Ovary (tissue), 3 donors: ENCODE measurements around the gene POLR3B.

ENCODE experiments used
- EP300 ChIP-seq: sonication (generic); formaldehyde crosslinking; IDR thresholded peaks from one replicate; pipeline ENCODE4 v1.6.1; 2017; ENCODE audit warnings: antibody characterized with exemption
- POLR2A ChIP-seq: fragments of 450-650 bp; IDR thresholded peaks from one replicate; pipeline ENCODE4 v1.6.1; 2017; ENCODE audit warnings: antibody characterized with exemption, mild to moderate bottlenecking, moderate library complexity
- TF ChIP-seq, protein P1 (sequence below), 3 donors: fragments of 450-650 bp in 2 of 3; fragments of 200-600 bp in 1 of 3; IDR thresholded peaks; one replicate each; pipeline versions ENCODE4 v1.5.1 to v1.8.0; 2016 to 2022; ENCODE audit warnings: antibody characterized with exemption in 3 of 3, mild to moderate bottlenecking in 1 of 3
- donor health status: DM: no; HTN: no; CAD: no.

DNA sequence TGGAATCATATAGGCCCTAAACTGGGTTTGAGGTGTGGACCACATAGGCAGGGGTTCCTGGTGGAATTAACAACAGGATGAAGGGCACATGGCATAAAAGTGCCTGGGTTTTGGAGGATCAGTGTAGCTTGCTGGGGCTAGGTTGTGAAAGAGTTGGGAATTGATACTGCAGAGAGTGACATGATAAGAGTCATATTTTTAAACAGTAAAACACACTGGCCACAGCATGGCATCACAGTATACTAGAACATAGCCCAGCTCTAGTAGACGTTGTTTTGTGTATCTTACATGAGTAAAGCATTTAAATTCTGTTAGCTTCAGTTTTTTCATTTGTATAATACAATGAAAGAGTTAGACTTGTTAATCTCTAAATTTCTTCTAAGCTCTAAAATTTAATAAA is 102.0 kb downstream of the POLR3B start:
- TF ChIP-seq POLR2A = no peak
- no peak for TF ChIP-seq EP300
- TF ChIP-seq, protein P1, sequence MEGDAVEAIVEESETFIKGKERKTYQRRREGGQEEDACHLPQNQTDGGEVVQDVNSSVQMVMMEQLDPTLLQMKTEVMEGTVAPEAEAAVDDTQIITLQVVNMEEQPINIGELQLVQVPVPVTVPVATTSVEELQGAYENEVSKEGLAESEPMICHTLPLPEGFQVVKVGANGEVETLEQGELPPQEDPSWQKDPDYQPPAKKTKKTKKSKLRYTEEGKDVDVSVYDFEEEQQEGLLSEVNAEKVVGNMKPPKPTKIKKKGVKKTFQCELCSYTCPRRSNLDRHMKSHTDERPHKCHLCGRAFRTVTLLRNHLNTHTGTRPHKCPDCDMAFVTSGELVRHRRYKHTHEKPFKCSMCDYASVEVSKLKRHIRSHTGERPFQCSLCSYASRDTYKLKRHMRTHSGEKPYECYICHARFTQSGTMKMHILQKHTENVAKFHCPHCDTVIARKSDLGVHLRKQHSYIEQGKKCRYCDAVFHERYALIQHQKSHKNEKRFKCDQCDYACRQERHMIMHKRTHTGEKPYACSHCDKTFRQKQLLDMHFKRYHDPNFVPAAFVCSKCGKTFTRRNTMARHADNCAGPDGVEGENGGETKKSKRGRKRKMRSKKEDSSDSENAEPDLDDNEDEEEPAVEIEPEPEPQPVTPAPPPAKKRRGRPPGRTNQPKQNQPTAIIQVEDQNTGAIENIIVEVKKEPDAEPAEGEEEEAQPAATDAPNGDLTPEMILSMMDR (IDR thresholded peaks at IDR 0.05) = no peak
